ENCODE measurements around the gene DGKE. TPM values are rescaled to one million over a fixed set of nuclear protein-coding genes. Genes with fewer than 3 reads are reported as not detected.
A peak's percentile ranks its signal among the peaks of the same experiment; 100 is the strongest.

DGKE gene
- total and polyA plus RNA-seq, 3 donors from 2014 or later = 13.3 to 27.7 (median 26.3) TPM

GRCh38 chr17:56887552-56888467 lies 53.9 kb downstream of the DGKE start:
- intact Hi-C loops (cut with DNase I; ENCODE audit: low total_unique reads) = no loop called here
- no peak for DNase-seq
- H3K4me1 ChIP-seq = no peaks in the 10 kb centered on the region
- H3K27ac ChIP-seq = no peak overlapping the region
- no peaks in the 10 kb centered on the region for H3K36me3 ChIP-seq (ENCODE audit: low read depth, missing control alignments)
- no peak for TF ChIP-seq CTCF (IDR thresholded peaks at IDR 0.05)
- TF ChIP-seq POLR2A (IDR thresholded peaks at IDR 0.05) = no peak
- H3K4me3 ChIP-seq = no peak overlapping the region
- H3K9me3 ChIP-seq = no peaks in the 10 kb centered on the region
- WGBS, 2 donors = 95 to 96% methylated on average over 9 of the region's 9 CpGs
- H3K27me3 ChIP-seq = no peaks in the 10 kb centered on the region

GRCh38 chr17:56890390-56890789 lies 56.4 kb downstream of the DGKE start:
- Histone ChIP-seq H3K27ac (no peak overlapping the region), H3K4me1 (no peaks in the 10 kb centered on the region), H3K4me3 (no peak overlapping the region), H3K27me3 (no peaks in the 10 kb centered on the region), H3K36me3 (ENCODE audit: low read depth, missing control alignments) (no peaks in the 10 kb centered on the region), H3K9me3 (no peaks in the 10 kb centered on the region)
- no peak for DNase-seq
- 93 to 100% methylated on average over 3 to 6 of the region's 6 CpGs for WGBS, 2 donors
- TF ChIP-seq POLR2A (IDR thresholded peaks at IDR 0.05) (no peak), CTCF (IDR thresholded peaks at IDR 0.05) (no peak)
- intact Hi-C loops (cut with DNase I; ENCODE audit: low total_unique reads) = no loop called here

- no peak overlapping the region for H3K27ac ChIP-seq
- no peaks in the 10 kb centered on the region for H3K9me3 ChIP-seq
- H3K27me3 ChIP-seq = no peaks in the 10 kb centered on the region
- WGBS, 2 donors = 84 to 85% methylated on average over 5 to 7 of the region's 7 CpGs
- H3K36me3 ChIP-seq (ENCODE audit: low read depth, missing control alignments) = no peaks in the 10 kb centered on the region
- DNase-seq = no peak
- TF ChIP-seq POLR2A (IDR thresholded peaks at IDR 0.05) (no peak), CTCF (IDR thresholded peaks at IDR 0.05) (no peak)
- no peaks in the 10 kb centered on the region for H3K4me1 ChIP-seq
- intact Hi-C loops (cut with DNase I; ENCODE audit: low total_unique reads) = no loop called here
- H3K4me3 ChIP-seq = no peak overlapping the region
Observed at GRCh38 chr17:56890906-56891674, 57.1 kb downstream of the DGKE start.

- no peaks in the 10 kb centered on the region for H3K36me3 ChIP-seq (ENCODE audit: low read depth, missing control alignments)
- no peaks in the 10 kb centered on the region for H3K9me3 ChIP-seq
- H3K27ac ChIP-seq = no peak overlapping the region
- H3K4me1 ChIP-seq = no peaks in the 10 kb centered on the region
- DNase-seq = peak; percentile 35
- TF ChIP-seq POLR2A (IDR thresholded peaks at IDR 0.05) (no peak), CTCF (IDR thresholded peaks at IDR 0.05) (peak in 2 of 3 experiments; percentile 4 to 22)
- intact Hi-C loops (cut with DNase I; ENCODE audit: low total_unique reads) = no loop called here
- H3K27me3 ChIP-seq = no peaks in the 10 kb centered on the region
- WGBS, 2 donors = 86 to 89% methylated on average over 15 to 16 of the region's 16 CpGs
- no peak overlapping the region for H3K4me3 ChIP-seq
Observed at GRCh38 chr17:56891751-56892150, 57.8 kb downstream of the DGKE start.
